Spleen (tissue), 11 donors: ENCODE results near the gene NEDD4L. TPM values are rescaled to one million over a fixed set of nuclear protein-coding genes. Genes with fewer than 3 reads are reported as not detected.

Experiments
- DNase-seq: peaks from one replicate; pipeline ENCODE4 v3.0.0-alpha.2; 2020
- H3K27ac ChIP-seq, 8 donors: fragments of 200-600 bp; sonication (generic) in 7 of 8; 1 replicate in 4 of 8; 2 replicates in 4 of 8; pipeline versions ENCODE4 v1.5.0 to v1.8.0; 2016 to 2021; ENCODE audit warnings: inconsistent platforms in 4 of 8, mild to moderate bottlenecking in 4 of 8, moderate library complexity in 1 of 8
- H3K27me3 ChIP-seq, 7 donors: fragments of 200-600 bp; sonication (generic) in 6 of 7; replicated peaks in 1 of 7; 1 replicate in 4 of 7; 2 replicates in 3 of 7; pipeline versions ENCODE4 v1.5.0 to v1.8.0; 2016 to 2021; ENCODE audit warnings: inconsistent platforms in 3 of 7, mild to moderate bottlenecking in 1 of 7
- H3K36me3 ChIP-seq, 6 donors: fragments of 200-600 bp; sonication (generic) in 5 of 6; 1 replicate in 4 of 6; 2 replicates in 2 of 6; pipeline versions ENCODE4 v1.5.0 to v1.8.0; 2016 to 2021; ENCODE audit warnings: inconsistent platforms in 2 of 6
- H3K4me1 ChIP-seq, 6 donors: fragments of 200-600 bp; sonication (generic) in 5 of 6; 1 replicate in 3 of 6; 2 replicates in 3 of 6; pipeline versions ENCODE4 v1.5.0 to v1.8.0; 2016 to 2021; ENCODE audit warnings: inconsistent platforms in 3 of 6
- H3K4me3 ChIP-seq, 8 donors: fragments of 200-600 bp; sonication (generic) in 7 of 8; 1 replicate in 4 of 8; 2 replicates in 4 of 8; pipeline versions ENCODE4 v1.5.0 to v1.8.0; 2016 to 2021; ENCODE audit warnings: inconsistent platforms in 4 of 8, mild to moderate bottlenecking in 4 of 8, moderate library complexity in 2 of 8
- H3K9me3 ChIP-seq, 8 donors: fragments of 200-600 bp; sonication (generic) in 7 of 8; 1 replicate in 4 of 8; 2 replicates in 4 of 8; pipeline versions ENCODE4 v1.5.0 to v1.8.0; 2016 to 2021; ENCODE audit warnings: inconsistent platforms in 4 of 8
- POLR2A ChIP-seq, 3 donors: fragments of 450-650 bp; IDR thresholded peaks; one replicate each; pipeline ENCODE4 v1.5.1; 2017; ENCODE audit warnings: antibody characterized with exemption in 3 of 3, mild to moderate bottlenecking in 1 of 3
- POLR2AphosphoS5 ChIP-seq, 3 donors: sonication (generic); formaldehyde crosslinking; IDR thresholded peaks; one replicate each; pipeline ENCODE4 v1.5.1; 2017; ENCODE audit warnings: antibody characterized with exemption in 3 of 3
- WGBS, 5 donors: extraction: QIAGEN DNeasy Blood & Tissue Kit in 3 of 5; methylation state at CpG; one replicate each; pipeline versions ENCODE4 v1.1.5 to v1.1.7; 2013 to 2018; 5-methylcytosine and 5-hydroxymethylcytosine counted together
- intact Hi-C: fragments of 100-400 bp; cut with DNase I; formaldehyde crosslinking; loops from one replicate; pipeline ENCODE4 v1.15.0; 2023; ENCODE audit warnings: low total_unique reads
- polyA plus RNA-seq, 3 donors: library from polyadenylated mRNA; stranded (reverse); fragments of 200-250 nt; gene quantifications; one replicate each; pipeline ENCODE4 v1.2.1, GENCODE V29; 2013
- total RNA-seq, 7 donors: library from RNA; depleted of rRNA in 3 of 7; stranded (reverse); fragments of >200 nt in 3 of 7; fragmentation: NEBNext Ultra II Directional in 4 of 7; extraction: Animal tissue kit (Norgen Biotek cat#: 25700) in 4 of 7; gene quantifications; one replicate each; pipeline versions ENCODE4 v1.1.0 to v1.2.1, GENCODE V29; 2016 to 2021
- TF ChIP-seq, protein P1 (sequence below), 11 experiments: fragments of 200-600 bp in 7 of 11; fragments of 450-650 bp in 4 of 11; sonication (generic) in 4 of 11; IDR thresholded peaks in 8 of 11; conservative IDR thresholded peaks in 3 of 11; 1 replicate in 7 of 11; 2 replicates in 4 of 11; pipeline versions ENCODE4 v1.4.0 to v1.8.0; 2016 to 2021; ENCODE audit warnings: antibody characterized with exemption in 11 of 11, inconsistent platforms in 4 of 11, mild to moderate bottlenecking in 1 of 11
- donor health status: healthy with polysubstance abuse.
- donor health status: DM: no; HTN: no; CAD: no; lungs with moderate emphysema.
- donor health status: DM: no; HTN: no; CAD: no.
- donor health status: Bipolar disorder and iron deficiency.
- donor health status: healthy.
- donor health status: DM: no; HTN: no; CAD: no.
- donor health status: DM: yes; HTN: yes; CAD: no.

Gene NEDD4L
- total and polyA plus RNA-seq, 10 donors: 8.7 to 26.9 (median 18.3) TPM

- Histone ChIP-seq H3K9me3 (no peaks in the 10 kb centered on the region), H3K27me3 (peaks cover 0 to 61% (median 0%) of the 10 kb centered on the region in 7 donors), H3K4me1 (no peaks in the 10 kb centered on the region), H3K27ac (no peak overlapping the region), H3K36me3 (no peaks in the 10 kb centered on the region), H3K4me3 (no peak overlapping the region)
- intact Hi-C loops: no loop called here
- 85 to 94% (median 91%) methylated on average over 6 of the region's 6 CpGs for WGBS, 5 donors
- DNase-seq: no peak
- TF ChIP-seq POLR2A (IDR thresholded peaks at IDR 0.05) (no peak), POLR2AphosphoS5 (IDR thresholded peaks at IDR 0.05) (no peak)
- TF ChIP-seq, protein P1, sequence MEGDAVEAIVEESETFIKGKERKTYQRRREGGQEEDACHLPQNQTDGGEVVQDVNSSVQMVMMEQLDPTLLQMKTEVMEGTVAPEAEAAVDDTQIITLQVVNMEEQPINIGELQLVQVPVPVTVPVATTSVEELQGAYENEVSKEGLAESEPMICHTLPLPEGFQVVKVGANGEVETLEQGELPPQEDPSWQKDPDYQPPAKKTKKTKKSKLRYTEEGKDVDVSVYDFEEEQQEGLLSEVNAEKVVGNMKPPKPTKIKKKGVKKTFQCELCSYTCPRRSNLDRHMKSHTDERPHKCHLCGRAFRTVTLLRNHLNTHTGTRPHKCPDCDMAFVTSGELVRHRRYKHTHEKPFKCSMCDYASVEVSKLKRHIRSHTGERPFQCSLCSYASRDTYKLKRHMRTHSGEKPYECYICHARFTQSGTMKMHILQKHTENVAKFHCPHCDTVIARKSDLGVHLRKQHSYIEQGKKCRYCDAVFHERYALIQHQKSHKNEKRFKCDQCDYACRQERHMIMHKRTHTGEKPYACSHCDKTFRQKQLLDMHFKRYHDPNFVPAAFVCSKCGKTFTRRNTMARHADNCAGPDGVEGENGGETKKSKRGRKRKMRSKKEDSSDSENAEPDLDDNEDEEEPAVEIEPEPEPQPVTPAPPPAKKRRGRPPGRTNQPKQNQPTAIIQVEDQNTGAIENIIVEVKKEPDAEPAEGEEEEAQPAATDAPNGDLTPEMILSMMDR (IDR thresholded peaks at IDR 0.05 in 8 of 11, conservative IDR thresholded peaks at IDR 0.05 in 3 of 11): no peak
Observed at GRCh38 chr18:58417752-58418151, 373.7 kb downstream of the NEDD4L start.

DNA sequence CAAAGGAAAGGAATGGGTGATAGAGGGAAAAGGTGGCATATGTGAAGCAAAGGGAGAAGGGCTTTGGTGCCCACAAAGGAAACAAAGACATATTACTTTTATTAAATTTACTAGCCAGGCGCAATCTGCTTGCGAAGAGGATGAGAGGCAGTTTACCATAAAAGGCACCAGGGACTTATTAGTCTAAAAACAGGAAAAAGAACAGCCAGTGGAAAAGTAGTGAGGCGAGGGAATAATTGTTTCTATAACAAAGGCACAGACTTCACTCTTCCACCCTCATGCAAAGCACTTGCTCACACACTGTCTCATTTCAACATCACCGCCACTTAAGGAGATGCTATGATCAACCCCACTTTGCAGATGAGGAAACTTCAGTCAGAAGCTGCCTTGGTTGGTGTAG lies 374.3 kb downstream of the NEDD4L start:
- H3K36me3 ChIP-seq: no peaks in the 10 kb centered on the region
- H3K4me1 ChIP-seq: no peaks in the 10 kb centered on the region
- no peak overlapping the region for H3K4me3 ChIP-seq
- 92 to 98% (median 93%) methylated on average over 4 of the region's 4 CpGs for WGBS, 5 donors
- no peak overlapping the region for H3K27ac ChIP-seq
- intact Hi-C loops: no loop called here
- peaks cover 0 to 61% (median 0%) of the 10 kb centered on the region in 7 donors for H3K27me3 ChIP-seq
- no peaks in the 10 kb centered on the region for H3K9me3 ChIP-seq
- no peak for DNase-seq
- TF ChIP-seq POLR2AphosphoS5 (IDR thresholded peaks at IDR 0.05) (no peak), POLR2A (IDR thresholded peaks at IDR 0.05) (no peak)
- TF ChIP-seq, protein P1 (IDR thresholded peaks at IDR 0.05 in 8 of 11, conservative IDR thresholded peaks at IDR 0.05 in 3 of 11): no peak

DNA sequence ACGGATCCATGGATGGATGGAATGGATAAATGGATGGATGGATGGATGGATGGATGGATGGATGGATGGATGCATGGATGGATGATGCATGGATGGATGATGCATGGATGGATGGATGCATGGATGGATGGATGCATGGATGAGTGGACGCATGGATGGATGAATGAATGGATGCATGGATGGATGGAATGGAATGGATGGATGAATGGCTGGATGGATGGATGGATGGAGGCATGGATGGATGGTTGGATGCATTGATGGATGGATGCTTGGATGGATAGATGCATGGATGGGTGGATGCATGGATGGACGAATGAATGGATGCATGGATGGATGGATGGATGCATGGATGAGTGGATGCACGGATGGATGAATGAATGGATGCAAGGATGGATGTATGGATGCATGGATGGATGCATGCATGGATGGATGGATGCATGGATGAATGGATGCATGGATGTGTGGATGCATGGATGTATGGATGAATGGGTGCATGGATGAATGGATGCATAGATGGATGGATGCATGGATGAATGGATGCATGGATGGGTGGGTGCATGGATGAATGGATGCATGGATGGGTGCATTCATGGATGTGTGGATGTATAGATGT lies 375.7 kb downstream of the NEDD4L start:
- Histone ChIP-seq H3K36me3 (no peaks in the 10 kb centered on the region), H3K4me3 (no peak overlapping the region), H3K9me3 (no peaks in the 10 kb centered on the region), H3K4me1 (no peaks in the 10 kb centered on the region), H3K27me3 (peaks cover 0 to 57% (median 0%) of the 10 kb centered on the region in 7 donors), H3K27ac (no peak overlapping the region)
- WGBS, 5 donors: 58 to 80% (median 66%) methylated on average over 4 of the region's 4 CpGs
- no peak for DNase-seq
- TF ChIP-seq, protein P1 (IDR thresholded peaks at IDR 0.05 in 8 of 11, conservative IDR thresholded peaks at IDR 0.05 in 3 of 11): no peak
- TF ChIP-seq POLR2AphosphoS5 (IDR thresholded peaks at IDR 0.05) (no peak), POLR2A (IDR thresholded peaks at IDR 0.05) (no peak)
- intact Hi-C loops: no loop called here

GRCh38 chr18:58426611-58427010 lies 382.6 kb downstream of the NEDD4L start:
- 81 to 93% (median 85%) methylated on average over 4 of the region's 4 CpGs for WGBS, 5 donors
- no peak overlapping the region for H3K27ac ChIP-seq

More at GRCh38 chr18:58426611-58427010, 382.6 kb downstream of the NEDD4L start:
- no peaks in the 10 kb centered on the region for H3K36me3 ChIP-seq
- TF ChIP-seq, protein P1 (IDR thresholded peaks at IDR 0.05 in 8 of 11, conservative IDR thresholded peaks at IDR 0.05 in 3 of 11): no peak
- TF ChIP-seq POLR2A (IDR thresholded peaks at IDR 0.05): no peak
- TF ChIP-seq POLR2AphosphoS5 (IDR thresholded peaks at IDR 0.05): no peak
- no peak overlapping the region for H3K4me3 ChIP-seq
- no peaks in the 10 kb centered on the region for H3K9me3 ChIP-seq
- intact Hi-C loops: no loop called here
- H3K27me3 ChIP-seq: peaks cover 0 to 8% (median 0%) of the 10 kb centered on the region in 7 donors
- H3K4me1 ChIP-seq: no peaks in the 10 kb centered on the region
- DNase-seq: no peak
